K562 (cell line): ENCODE results near the gene ADGRL3. TPM values are rescaled to one million over a fixed set of nuclear protein-coding genes. Genes with fewer than 3 reads are reported as not detected.

Experiments
- ATAC-seq: fragments of 200-7000 bp; cut with Tn5 transposase; 3 replicates; pipeline ENCODE4 v1.9.1; 2020; ENCODE audit warnings: moderate library complexity
- BruUV-seq: library from RNA; stranded (reverse); fragments of 400-500 nt; replicated peaks from 2 replicates; lab custom pipeline; 2021; lab: Mats Ljungman, UMichigan
- CTCF ChIA-PET: fragments of 300-600 bp; formaldehyde crosslinking; extraction: SDS; loops from one replicate; lab custom pipeline; 2021; ENCODE audit warnings: low intra/inter-chr PET ratio; lab: Yijun Ruan, JAX
- POLR2A ChIA-PET: fragments of 300-600, 350-650 bp; sonication (Branson Sonifier 250); formaldehyde crosslinking; extraction: SDS; loops from one replicate; lab custom pipeline; 2021; ENCODE audit warnings: antibody characterized with exemption, inconsistent platforms; lab: Yijun Ruan, JAX
- DNase-seq, 4 experiments: peaks; one replicate each; pipeline versions ENCODE4 v3.0.0 to v3.0.0-alpha.2; 2011 to 2018; ENCODE audit warnings: low spot score in 3 of 4, mixed read lengths in 3 of 4; ENCODE audit errors: extremely low read depth in 1 of 4
- FAIRE-seq: peaks from 2 replicates; lab custom pipeline; 2011; peaks lifted over from hg19 to GRCh38; lab: Jason Lieb, UNC
- H2AFZ ChIP-seq: 2 replicates; pipeline ENCODE4 v1.6.0; 2011; ENCODE audit warnings: low read depth, low read length, control low read depth, inconsistent platforms
- H3K27ac ChIP-seq: fragments of 200-600 bp; 3 replicates; pipeline ENCODE4 v1.8.0; 2011; ENCODE audit warnings: low read depth, mild to moderate bottlenecking, control low read depth, inconsistent platforms, low read length, moderate library complexity, mixed read lengths; ENCODE audit errors: extremely low read depth
- H3K27me3 ChIP-seq, 2 experiments: fragments of 300-600 bp in 1 of 2; 2 replicates in 1 of 2; 3 replicates in 1 of 2; pipeline versions ENCODE4 v1.6.0 to v1.8.0; 2011; ENCODE audit warnings: inconsistent platforms in 2 of 2, low read length in 2 of 2, mild to moderate bottlenecking in 1 of 2, mixed read lengths in 1 of 2, moderate library complexity in 1 of 2; ENCODE audit not compliant: control insufficient read depth in 2 of 2, insufficient read depth in 2 of 2
- H3K36me3 ChIP-seq: fragments of 300-600 bp; 3 replicates; pipeline ENCODE4 v1.8.0; 2011; ENCODE audit warnings: mild to moderate bottlenecking, low read length, inconsistent platforms; ENCODE audit not compliant: control insufficient read depth, insufficient read depth
- H3K4me1 ChIP-seq, 2 experiments: fragments of 200-600 bp in 1 of 2; replicated peaks in 1 of 2; 2 replicates in 1 of 2; 3 replicates in 1 of 2; pipeline versions ENCODE4 v1.5.1 to v1.8.0; 2011; ENCODE audit warnings: inconsistent platforms in 2 of 2, low read length in 2 of 2, mild to moderate bottlenecking in 1 of 2, mixed read lengths in 1 of 2, moderate library complexity in 1 of 2; ENCODE audit not compliant: control insufficient read depth in 2 of 2, insufficient read depth in 2 of 2
- H3K4me2 ChIP-seq: 2 replicates; pipeline ENCODE4 v1.6.1; 2011; ENCODE audit warnings: low read length, control low read depth, inconsistent platforms, mixed read lengths; ENCODE audit not compliant: insufficient read depth
- H3K4me3 ChIP-seq: fragments of 200-600 bp; sonication (generic), shearing (Covaris generic); 2 replicates; pipeline ENCODE4 v1.5.1; 2016; ENCODE audit warnings: control low read depth, inconsistent platforms
- H3K79me2 ChIP-seq: fragments of 200-600 bp; 3 replicates; pipeline ENCODE4 v1.8.0; 2011; ENCODE audit warnings: low read length, inconsistent platforms; ENCODE audit not compliant: control insufficient read depth, insufficient read depth
- H3K9ac ChIP-seq, 2 experiments: 2 replicates each; pipeline versions ENCODE4 v1.6.0 to v1.6.1; 2011; ENCODE audit warnings: low read depth in 2 of 2, low read length in 2 of 2, control low read depth in 1 of 2, inconsistent platforms in 1 of 2, mild to moderate bottlenecking in 1 of 2, mixed read lengths in 1 of 2; ENCODE audit not compliant: insufficient read depth in 1 of 2
- H3K9me1 ChIP-seq: one replicate; pipeline ENCODE4 v1.6.0; 2011; ENCODE audit warnings: inconsistent platforms, mild to moderate bottlenecking, low read length, moderate library complexity; ENCODE audit not compliant: control insufficient read depth, insufficient read depth
- H3K9me3 ChIP-seq: replicated peaks from 2 replicates; pipeline ENCODE4 v1.5.1; 2011; ENCODE audit warnings: low read depth, low read length, inconsistent platforms; ENCODE audit not compliant: control insufficient read depth, insufficient read depth
- H4K20me1 ChIP-seq: replicated peaks from 2 replicates; pipeline ENCODE4 v1.6.1; 2011; ENCODE audit warnings: low read length, inconsistent platforms, mixed read lengths; ENCODE audit not compliant: control insufficient read depth, insufficient read depth
- BCL6 ChIP-seq: fragments of 250-450 bp; sonication (Bioruptor Pico); IDR thresholded peaks from 2 replicates; pipeline ENCODE4 v1.4.0; 2020
- BHLHE40 ChIP-seq: IDR thresholded peaks from 2 replicates; pipeline ENCODE4 v1.6.1; 2011; ENCODE audit warnings: low read length, improper control_type of control experiment
- CBFB ChIP-seq: sonication (generic); formaldehyde crosslinking; IDR thresholded peaks from 2 replicates; pipeline ENCODE4 v1.4.0; 2020; ENCODE audit warnings: mild to moderate bottlenecking, missing genetic modification reagents
- CHD1 ChIP-seq: fragments of 200-600 bp; sonication (generic); IDR thresholded peaks from one replicate; pipeline ENCODE4 v1.6.1; 2012; ENCODE audit warnings: mild to moderate bottlenecking, moderate library complexity, low read length, inconsistent platforms
- GABPB2 ChIP-seq: fragments of 250-450 bp; sonication (Bioruptor Pico); conservative IDR thresholded peaks from 2 replicates; pipeline ENCODE4 v1.5.1; 2021; ENCODE audit warnings: mild to moderate bottlenecking
- HNRNPL ChIP-seq: fragments of 200-400 bp; formaldehyde crosslinking; IDR thresholded peaks from 2 replicates; pipeline ENCODE4 v1.6.1; 2017; ENCODE audit warnings: low read depth, mild to moderate bottlenecking, low read length
- KDM2B ChIP-seq: fragments of 250-450 bp; sonication (Bioruptor Pico); IDR thresholded peaks from 2 replicates; pipeline ENCODE4 v1.8.0; 2021; ENCODE audit warnings: mild to moderate bottlenecking, moderate library complexity
- KLF6 ChIP-seq: fragments of 250-450 bp; sonication (Bioruptor Pico); IDR thresholded peaks from 2 replicates; pipeline ENCODE4 v1.4.0; 2020; ENCODE audit warnings: mild to moderate bottlenecking, moderate library complexity, borderline replicate concordance
- MCM2 ChIP-seq: fragments of 450-650 bp; IDR thresholded peaks from 2 replicates; pipeline ENCODE4 v1.6.1; 2017; ENCODE audit warnings: low read depth, mild to moderate bottlenecking
- MLX ChIP-seq, 2 experiments: fragments of 450-650 bp in 1 of 2; sonication (generic) in 1 of 2; formaldehyde crosslinking; conservative IDR thresholded peaks; 2 replicates each; pipeline versions ENCODE4 v1.4.0 to v1.8.1; 2020 to 2022; ENCODE audit warnings: mild to moderate bottlenecking in 1 of 2, missing genetic modification reagents in 1 of 2
- NRF1 ChIP-seq, 2 experiments: fragments of 450-650 bp; IDR thresholded peaks in 1 of 2; conservative IDR thresholded peaks in 1 of 2; 2 replicates each; pipeline ENCODE4 v1.6.1; 2014; ENCODE audit warnings: mild to moderate bottlenecking in 2 of 2
- SMAD1 ChIP-seq: fragments of 150-350 bp; IDR thresholded peaks from 2 replicates; pipeline ENCODE4 v1.6.1; 2014; ENCODE audit warnings: low read length, low read depth; ENCODE audit not compliant: partially characterized antibody
- SRSF3 ChIP-seq: fragments of 200-400 bp; formaldehyde crosslinking; IDR thresholded peaks from 2 replicates; pipeline ENCODE4 v1.6.1; 2016; ENCODE audit warnings: mild to moderate bottlenecking, low read length, moderate library complexity; ENCODE audit not compliant: insufficient read depth
- TAL1 ChIP-seq: fragments of 450-650 bp; IDR thresholded peaks from 2 replicates; pipeline ENCODE4 v1.6.1; 2016; ENCODE audit warnings: mild to moderate bottlenecking
- YY1 ChIP-seq, 3 experiments: IDR thresholded peaks; 2 replicates each; pipeline ENCODE4 v1.6.1; 2011; ENCODE audit warnings: low read length in 2 of 3, mild to moderate bottlenecking in 2 of 3, moderate library complexity in 2 of 3, borderline replicate concordance in 1 of 3, control low read depth in 1 of 3, low read depth in 1 of 3; ENCODE audit not compliant: insufficient read depth in 3 of 3, insufficient replicate concordance in 2 of 3, control insufficient read depth in 1 of 3, insufficient read length in 1 of 3; ENCODE audit errors: extremely low read depth in 1 of 3
- ZNF133 ChIP-seq: fragments of 250-450 bp; sonication (Bioruptor Pico); IDR thresholded peaks from 2 replicates; pipeline ENCODE4 v1.4.0; 2020; ENCODE audit warnings: mild to moderate bottlenecking
- ZNF324 ChIP-seq: fragments of 250-450 bp; sonication (Bioruptor Pico); IDR thresholded peaks from 2 replicates; pipeline ENCODE4 v1.4.0; 2020; ENCODE audit warnings: mild to moderate bottlenecking
- ZNF655 ChIP-seq: fragments of 250-450 bp; sonication (Bioruptor Pico); IDR thresholded peaks from 2 replicates; pipeline ENCODE4 v1.5.0; 2021
- WGBS: fragments of 100-300 bp; shearing (Covaris generic); methylation state at CpG from one replicate; pipeline ENCODE4 v1.1.6; 2016; ENCODE audit warnings: low coverage, mixed read lengths; ENCODE audit not compliant: insufficient coverage; ENCODE audit errors: missing lambda C conversion rate; 5-methylcytosine and 5-hydroxymethylcytosine counted together
- in situ Hi-C: fragments of 300-500 bp; cut with MboI; formaldehyde crosslinking; loops from 4 replicates; pipeline ENCODE4 v1.15.0; 2018; ENCODE audit warnings: inconsistent platforms, mixed read lengths
- intact Hi-C: fragments of 100-400 bp; cut with micrococcal nuclease; formaldehyde crosslinking; loops from 2 replicates; pipeline ENCODE4 v1.14.2; 2022
- polyA plus RNA-seq, 8 experiments: library from polyadenylated mRNA; depleted of rRNA in 4 of 8; stranded (reverse) in 5 of 8; unstranded in 3 of 8; fragments of >200 nt; fragmentation: Nextera tagmentation in 2 of 8; fragmentation: Illumina TruSeq in 1 of 8; extraction: Ambion mirVana in 2 of 8; extraction: Trizol in 1 of 8; gene quantifications; 2 replicates each; pipeline versions ENCODE4 v1.2.1 to v1.2.3, GENCODE V29; 2011 to 2014; ENCODE audit warnings: inconsistent platforms in 1 of 8, missing spikeins in 1 of 8
- total RNA-seq, 7 experiments: library from RNA; depleted of rRNA in 6 of 7; stranded (reverse); fragments of >200 nt in 6 of 7; fragmentation: Illumina TruSeq in 2 of 7; extraction: Trizol in 2 of 7; gene quantifications; 2 replicates each; pipeline versions ENCODE4 v1.2.1 to v1.2.3, GENCODE V29; 2011 to 2021; ENCODE audit warnings: low replicate concordance in 1 of 7
- TF ChIP-seq, protein P1 (sequence below): sonication (generic); formaldehyde crosslinking; IDR thresholded peaks from 2 replicates; pipeline ENCODE4 v1.8.1; 2023; ENCODE audit warnings: mild to moderate bottlenecking, missing genetic modification reagents, moderate library complexity

The ADGRL3 gene
- total and polyA plus RNA-seq, 9 of the 15 experiments (the other 6 are each of a cell fraction or from before 2014, with no cell fraction given), result 0.03 to 0.14 (median 0.04) TPM; not detected in 2

GRCh38 chr4:61320631-61321030 lies 120.5 kb downstream of the ADGRL3 start (continued):
- TF ChIP-seq YY1 (IDR thresholded peaks at IDR 0.05; ENCODE audit: borderline replicate concordance in 1 of 3, control insufficient read depth in 1 of 3, extremely low read depth in 1 of 3, insufficient read depth in 3 of 3, insufficient read length in 1 of 3, insufficient replicate concordance in 2 of 3, low read depth in 1 of 3, low read length in 2 of 3), result no peak
- no peak for TF ChIP-seq ZNF133 (CRISPR knock-in tag)
- no peak for TF ChIP-seq CHD1
- TF ChIP-seq SRSF3, result no peak
- no peak for TF ChIP-seq BHLHE40
- no peak for TF ChIP-seq KLF6

- ATAC-seq, result no peak
- TF ChIP-seq HNRNPL (no peak), KDM2B (CRISPR knock-in tag) (no peak), BCL6 (CRISPR knock-in tag) (no peak), ZNF324 (CRISPR knock-in tag) (no peak), TAL1 (no peak), CBFB (CRISPR knock-in tag) (no peak), MLX (CRISPR knock-in tag; conservative IDR thresholded peaks at IDR 0.05) (no peak), GABPB2 (no peak), SMAD1 (no peak), ZNF655 (CRISPR knock-in tag) (no peak), NRF1 (conservative IDR thresholded peaks at IDR 0.05 in 1 of 2, IDR thresholded peaks at IDR 0.05 in 1 of 2) (no peak), MCM2 (no peak)
- TF ChIP-seq, protein P1, sequence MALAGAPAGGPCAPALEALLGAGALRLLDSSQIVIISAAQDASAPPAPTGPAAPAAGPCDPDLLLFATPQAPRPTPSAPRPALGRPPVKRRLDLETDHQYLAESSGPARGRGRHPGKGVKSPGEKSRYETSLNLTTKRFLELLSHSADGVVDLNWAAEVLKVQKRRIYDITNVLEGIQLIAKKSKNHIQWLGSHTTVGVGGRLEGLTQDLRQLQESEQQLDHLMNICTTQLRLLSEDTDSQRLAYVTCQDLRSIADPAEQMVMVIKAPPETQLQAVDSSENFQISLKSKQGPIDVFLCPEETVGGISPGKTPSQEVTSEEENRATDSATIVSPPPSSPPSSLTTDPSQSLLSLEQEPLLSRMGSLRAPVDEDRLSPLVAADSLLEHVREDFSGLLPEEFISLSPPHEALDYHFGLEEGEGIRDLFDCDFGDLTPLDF (CRISPR knock-in tag), result no peak
Observed at GRCh38 chr4:61332693-61333092, 132.6 kb downstream of the ADGRL3 start.

More at GRCh38 chr4:61332693-61333092, 132.6 kb downstream of the ADGRL3 start:
- no peaks in the 10 kb centered on the region for H4K20me1 ChIP-seq
- no TSS peak for BruUV-seq
- H3K9ac ChIP-seq, result no peak overlapping the region
- intact Hi-C loops (no loop called here), in situ Hi-C loops (no loop called here)
- H3K9me3 ChIP-seq, result no peaks in the 10 kb centered on the region
- whole genome bisulfite sequencing, result 7% methylated on average over 4 of the region's 4 CpGs
- DNase-seq, result no peak
- H3K27me3 ChIP-seq, result no peaks in the 10 kb centered on the region
- FAIRE-seq, result no peak
- H3K36me3 ChIP-seq, result no peaks in the 10 kb centered on the region
- no peak overlapping the region for H3K4me2 ChIP-seq
- H3K27ac ChIP-seq, result no peak overlapping the region
- no peaks in the 10 kb centered on the region for H3K4me1 ChIP-seq
- no peak overlapping the region for H3K4me3 ChIP-seq
- H3K79me2 ChIP-seq, result no peaks in the 10 kb centered on the region
- ChIA-PET POLR2A (no interaction called here), CTCF (no interaction called here)
- no peak overlapping the region for H2AFZ ChIP-seq
- H3K9me1 ChIP-seq, result no peaks in the 10 kb centered on the region
